ENCODE results near the gene RABIF. TPM values are rescaled to one million over a fixed set of nuclear protein-coding genes. Genes with fewer than 3 reads are reported as not detected.

Gene RABIF
- polyA plus RNA-seq, 3 donors, result 7.8 to 24.6 (median 22.8) TPM

GRCh38 chr1:202858789-202859414, 30.0 kb downstream of the RABIF start:
- no peak overlapping the region for H3K4me3 ChIP-seq (replicated peaks in 1 of 3; ENCODE audit: low read depth in 2 of 3, low read length in 3 of 3)
- Mint-ChIP-seq H3K36me3 (peaks cover 0 to 3% of the 10 kb centered on the region in 2 donors), H3K27ac (peak overlapping the region in 2 of 7 donors; percentile 41 to 46), H3K9me3 (peaks cover 0 to 2% (median 0%) of the 10 kb centered on the region in 7 donors), H3K4me1 (peaks cover 67% of the 10 kb centered on the region), H3K27me3 (ENCODE audit: low read depth in 3 of 3) (peaks cover 12 to 19% (median 17%) of the 10 kb centered on the region in 3 donors), H3K4me3 (no peak overlapping the region)
- no peak overlapping the region for H2AFZ ChIP-seq (ENCODE audit: insufficient read depth, low read depth, low read length, poor library complexity, severe bottlenecking)
- DNase-seq, result no peak
- no peaks in the 10 kb centered on the region for H4K20me1 ChIP-seq (ENCODE audit: insufficient read depth, low read length)
- no peaks in the 10 kb centered on the region for H3K9me3 ChIP-seq (replicated peaks in 1 of 2; ENCODE audit: control insufficient read depth in 1 of 2, insufficient read depth in 1 of 2, low read length in 2 of 2)
- H3K27me3 ChIP-seq (ENCODE audit: control insufficient read depth in 2 of 2, insufficient read depth in 2 of 2, low read length in 2 of 2), result peaks cover 0 to 12% of the 10 kb centered on the region in 2 donors
- no peak overlapping the region for H3K27ac ChIP-seq (ENCODE audit: low read depth in 1 of 2, low read length in 2 of 2)
- no peak overlapping the region for H3K9ac ChIP-seq (ENCODE audit: insufficient read depth, low read length, poor library complexity, severe bottlenecking)
- intact Hi-C loops (cut with micrococcal nuclease), result no loop called here
- H3K4me1 ChIP-seq (ENCODE audit: control insufficient read depth in 1 of 2, insufficient read depth in 2 of 2, low read length in 2 of 2), result peaks cover 46 to 50% of the 10 kb centered on the region in 2 donors
- no peaks in the 10 kb centered on the region for H3K36me3 ChIP-seq (replicated peaks in 1 of 2; ENCODE audit: control insufficient read depth in 1 of 2, insufficient read depth in 2 of 2, low read length in 2 of 2)
- no peak for TF ChIP-seq CTCF (IDR thresholded peaks at IDR 0.05)
- no peak overlapping the region for H3K4me2 ChIP-seq (replicated peaks; ENCODE audit: extremely low read depth, low read length, poor library complexity, severe bottlenecking)
- 66% methylated on average over 7 of the region's 10 CpGs for WGBS (ENCODE audit: insufficient coverage)
- H3K79me2 ChIP-seq (ENCODE audit: insufficient read depth, low read length), result peaks cover 18% of the 10 kb centered on the region

- no peaks in the 10 kb centered on the region for H3K36me3 ChIP-seq (replicated peaks in 1 of 2; ENCODE audit: control insufficient read depth in 1 of 2, insufficient read depth in 2 of 2, low read length in 2 of 2)
- no peak overlapping the region for H3K4me3 ChIP-seq (replicated peaks in 1 of 3; ENCODE audit: low read depth in 2 of 3, low read length in 3 of 3)
- H3K27ac Mint-ChIP-seq, result peak overlapping the region in 2 of 7 donors; percentile 41 to 46
- peaks cover 0 to 2% (median 0%) of the 10 kb centered on the region in 7 donors for H3K9me3 Mint-ChIP-seq
- H3K4me1 Mint-ChIP-seq, result peaks cover 67% of the 10 kb centered on the region
- no peak overlapping the region for H3K9ac ChIP-seq (ENCODE audit: insufficient read depth, low read length, poor library complexity, severe bottlenecking)
- H4K20me1 ChIP-seq (ENCODE audit: insufficient read depth, low read length), result no peaks in the 10 kb centered on the region
- H3K27ac ChIP-seq (ENCODE audit: low read depth in 1 of 2, low read length in 2 of 2), result no peak overlapping the region
- peaks cover 12 to 19% (median 17%) of the 10 kb centered on the region in 3 donors for H3K27me3 Mint-ChIP-seq (ENCODE audit: low read depth in 3 of 3)
- no peak overlapping the region for H2AFZ ChIP-seq (ENCODE audit: insufficient read depth, low read depth, low read length, poor library complexity, severe bottlenecking)
- TF ChIP-seq CTCF (IDR thresholded peaks at IDR 0.05), result no peak
- H3K27me3 ChIP-seq (ENCODE audit: control insufficient read depth in 2 of 2, insufficient read depth in 2 of 2, low read length in 2 of 2), result peaks cover 0 to 12% of the 10 kb centered on the region in 2 donors
- peaks cover 18% of the 10 kb centered on the region for H3K79me2 ChIP-seq (ENCODE audit: insufficient read depth, low read length)
- H3K9me3 ChIP-seq (replicated peaks in 1 of 2; ENCODE audit: control insufficient read depth in 1 of 2, insufficient read depth in 1 of 2, low read length in 2 of 2), result no peaks in the 10 kb centered on the region
- WGBS (ENCODE audit: insufficient coverage), result 0% methylated on average over 5 of the region's 6 CpGs
- H3K4me3 Mint-ChIP-seq, result no peak overlapping the region
- intact Hi-C loops (cut with micrococcal nuclease), result no loop called here
- H3K4me2 ChIP-seq (replicated peaks; ENCODE audit: extremely low read depth, low read length, poor library complexity, severe bottlenecking), result no peak overlapping the region
- H3K4me1 ChIP-seq (ENCODE audit: control insufficient read depth in 1 of 2, insufficient read depth in 2 of 2, low read length in 2 of 2), result peaks cover 46 to 50% of the 10 kb centered on the region in 2 donors
- peak; percentile 10 to 49 (median 34) for DNase-seq
- peaks cover 0 to 3% of the 10 kb centered on the region in 2 donors for H3K36me3 Mint-ChIP-seq
Observed at GRCh38 chr1:202858331-202858730, 30.6 kb downstream of the RABIF start.
